ENCODE measurements around the gene TMEM132D.
"Not testable (repeated sequence)": the region's sequence is repeated elsewhere in the genome, so short reads cannot be mapped to it uniquely, and the experiment has no call there.

Gene TMEM132D

GRCh38 chr12:129053232-129053631, 850.6 kb downstream of the TMEM132D start:
- H3K4me3 ChIP-seq (ENCODE audit: low read depth in 1 of 2, low read length in 2 of 2): no peak overlapping the region
- no peak overlapping the region for H3K27ac ChIP-seq (ENCODE audit: low read length)
- H3K4me1 ChIP-seq (ENCODE audit: control insufficient read depth in 1 of 2, insufficient read depth in 2 of 2, low read length in 2 of 2): no peaks in the 10 kb centered on the region
- no peaks in the 10 kb centered on the region for H3K9me3 ChIP-seq (ENCODE audit: control insufficient read depth in 1 of 2, low read length in 2 of 2)
- no peaks in the 10 kb centered on the region for H3K27me3 ChIP-seq (ENCODE audit: low read depth, low read length)
- H3K36me3 ChIP-seq (ENCODE audit: control insufficient read depth in 1 of 2, insufficient read depth in 2 of 2, low read length in 2 of 2): no peaks in the 10 kb centered on the region

GRCh38 chr12:129052373-129052772, 851.5 kb downstream of the TMEM132D start:
- Histone ChIP-seq H3K9me3 (ENCODE audit: control insufficient read depth in 1 of 2, low read length in 2 of 2) (no peaks in the 10 kb centered on the region), H3K4me3 (ENCODE audit: low read depth in 1 of 2, low read length in 2 of 2) (no peak overlapping the region), H3K27me3 (ENCODE audit: low read depth, low read length) (no peaks in the 10 kb centered on the region), H3K27ac (ENCODE audit: low read length) (no peak overlapping the region), H3K36me3 (ENCODE audit: control insufficient read depth in 1 of 2, insufficient read depth in 2 of 2, low read length in 2 of 2) (no peaks in the 10 kb centered on the region), H3K4me1 (ENCODE audit: control insufficient read depth in 1 of 2, insufficient read depth in 2 of 2, low read length in 2 of 2) (no peaks in the 10 kb centered on the region)

GRCh38 chr12:129049917-129050316, 853.9 kb downstream of the TMEM132D start:
- Histone ChIP-seq H3K36me3 (ENCODE audit: control insufficient read depth in 1 of 2, insufficient read depth in 2 of 2, low read length in 2 of 2) (no peaks in the 10 kb centered on the region), H3K27me3 (ENCODE audit: low read depth, low read length) (no peaks in the 10 kb centered on the region), H3K27ac (ENCODE audit: low read length) (no peak overlapping the region), H3K4me1 (ENCODE audit: control insufficient read depth in 1 of 2, insufficient read depth in 2 of 2, low read length in 2 of 2) (no peaks in the 10 kb centered on the region), H3K9me3 (ENCODE audit: control insufficient read depth in 1 of 2, low read length in 2 of 2) (no peaks in the 10 kb centered on the region), H3K4me3 (ENCODE audit: low read depth in 1 of 2, low read length in 2 of 2) (no peak overlapping the region)

GRCh38 chr12:129043334-129043733, 860.5 kb downstream of the TMEM132D start:
- not testable (repeated sequence) for H3K27ac ChIP-seq (ENCODE audit: low read length); H3K9me3 ChIP-seq (ENCODE audit: control insufficient read depth in 1 of 2, low read length in 2 of 2); H3K36me3 ChIP-seq (ENCODE audit: control insufficient read depth in 1 of 2, insufficient read depth in 2 of 2, low read length in 2 of 2); H3K4me3 ChIP-seq (ENCODE audit: low read depth in 1 of 2, low read length in 2 of 2); H3K27me3 ChIP-seq (ENCODE audit: low read depth, low read length); H3K4me1 ChIP-seq (ENCODE audit: control insufficient read depth in 1 of 2, insufficient read depth in 2 of 2, low read length in 2 of 2)

GRCh38 chr12:129036135-129036534, 867.7 kb downstream of the TMEM132D start:
- Histone ChIP-seq H3K4me1 (ENCODE audit: control insufficient read depth in 1 of 2, insufficient read depth in 2 of 2, low read length in 2 of 2) (no peaks in the 10 kb centered on the region), H3K36me3 (ENCODE audit: control insufficient read depth in 1 of 2, insufficient read depth in 2 of 2, low read length in 2 of 2) (no peaks in the 10 kb centered on the region), H3K27ac (ENCODE audit: low read length) (no peak overlapping the region), H3K27me3 (ENCODE audit: low read depth, low read length) (no peaks in the 10 kb centered on the region), H3K9me3 (ENCODE audit: control insufficient read depth in 1 of 2, low read length in 2 of 2) (peaks cover 0 to 3% of the 10 kb centered on the region in 2 donors), H3K4me3 (ENCODE audit: low read depth in 1 of 2, low read length in 2 of 2) (no peak overlapping the region)

GRCh38 chr12:129034558-129035289, 869.1 kb downstream of the TMEM132D start:
- Histone ChIP-seq H3K36me3 (ENCODE audit: control insufficient read depth in 1 of 2, insufficient read depth in 2 of 2, low read length in 2 of 2) (no peaks in the 10 kb centered on the region), H3K27me3 (ENCODE audit: low read depth, low read length) (no peaks in the 10 kb centered on the region)

GRCh38 chr12:129028844-129029243, 875.0 kb downstream of the TMEM132D start:
- H3K4me3 ChIP-seq (ENCODE audit: low read depth in 1 of 2, low read length in 2 of 2): no peak overlapping the region
- no peaks in the 10 kb centered on the region for H3K27me3 ChIP-seq (ENCODE audit: low read depth, low read length)
- H3K4me1 ChIP-seq (ENCODE audit: control insufficient read depth in 1 of 2, insufficient read depth in 2 of 2, low read length in 2 of 2): no peaks in the 10 kb centered on the region
- H3K36me3 ChIP-seq (ENCODE audit: control insufficient read depth in 1 of 2, insufficient read depth in 2 of 2, low read length in 2 of 2): no peaks in the 10 kb centered on the region
- no peak overlapping the region for H3K27ac ChIP-seq (ENCODE audit: low read length)
- H3K9me3 ChIP-seq (ENCODE audit: control insufficient read depth in 1 of 2, low read length in 2 of 2): no peaks in the 10 kb centered on the region

More at GRCh38 chr12:129034558-129035289, 869.1 kb downstream of the TMEM132D start:
- no peaks in the 10 kb centered on the region for H3K4me1 ChIP-seq (ENCODE audit: control insufficient read depth in 1 of 2, insufficient read depth in 2 of 2, low read length in 2 of 2)
- peaks cover 0 to 3% of the 10 kb centered on the region in 2 donors for H3K9me3 ChIP-seq (ENCODE audit: control insufficient read depth in 1 of 2, low read length in 2 of 2)
- H3K27ac ChIP-seq (ENCODE audit: low read length): no peak overlapping the region
- no peak overlapping the region for H3K4me3 ChIP-seq (ENCODE audit: low read depth in 1 of 2, low read length in 2 of 2)

- H3K27me3 ChIP-seq (ENCODE audit: low read depth, low read length): no peaks in the 10 kb centered on the region
- H3K36me3 ChIP-seq (ENCODE audit: control insufficient read depth in 1 of 2, insufficient read depth in 2 of 2, low read length in 2 of 2): no peaks in the 10 kb centered on the region
- no peaks in the 10 kb centered on the region for H3K4me1 ChIP-seq (ENCODE audit: control insufficient read depth in 1 of 2, insufficient read depth in 2 of 2, low read length in 2 of 2)
- peaks cover 5 to 8% of the 10 kb centered on the region in 2 donors for H3K9me3 ChIP-seq (ENCODE audit: control insufficient read depth in 1 of 2, low read length in 2 of 2)
- no peak overlapping the region for H3K27ac ChIP-seq (ENCODE audit: low read length)
- H3K4me3 ChIP-seq (ENCODE audit: low read depth in 1 of 2, low read length in 2 of 2): no peak overlapping the region
These were observed 878.8 kb downstream of the TMEM132D start for GRCh38 chr12:129025055-129025454.
